K562 (cell line): ENCODE data around the gene DPH7. TPM values are rescaled to one million over a fixed set of nuclear protein-coding genes. Genes with fewer than 3 reads are reported as not detected.

Experiments used
- ARID3B ChIP-seq: fragments of 250-450 bp; sonication (Bioruptor Pico); IDR thresholded peaks from 2 replicates; pipeline ENCODE4 v1.4.0; 2020; ENCODE audit warnings: borderline replicate concordance
- CBX5 ChIP-seq: IDR thresholded peaks from 2 replicates; pipeline ENCODE4 v1.6.1; 2014; ENCODE audit warnings: low read depth, borderline replicate concordance
- CHD4 ChIP-seq: fragments of 200-600 bp; sonication (generic); IDR thresholded peaks from 3 replicates; pipeline ENCODE4 v1.6.1; 2012; ENCODE audit warnings: low read depth, mild to moderate bottlenecking, mixed read lengths, low read length, inconsistent platforms; ENCODE audit not compliant: insufficient read depth, insufficient replicate concordance, poor library complexity, severe bottlenecking
- ELK3 ChIP-seq: fragments of 450-650 bp; formaldehyde crosslinking; IDR thresholded peaks from 2 replicates; pipeline ENCODE4 v1.4.0; 2020; ENCODE audit warnings: mild to moderate bottlenecking
- FOXO4 ChIP-seq: fragments of 450-650 bp; formaldehyde crosslinking; IDR thresholded peaks from 2 replicates; pipeline ENCODE4 v1.4.0; 2020; ENCODE audit warnings: mild to moderate bottlenecking, moderate library complexity
- SETDB1 ChIP-seq: IDR thresholded peaks from one replicate; pipeline ENCODE4 v1.6.1; 2012; ENCODE audit warnings: low read length, control low read depth, inconsistent platforms
- SFPQ ChIP-seq: fragments of 200-400 bp; formaldehyde crosslinking; IDR thresholded peaks from 2 replicates; pipeline ENCODE4 v1.6.1; 2017; ENCODE audit warnings: mild to moderate bottlenecking, low read depth, low read length, moderate library complexity
- SIN3A ChIP-seq, 2 experiments: fragments of 150-350 bp in 1 of 2; IDR thresholded peaks; 2 replicates each; pipeline ENCODE4 v1.6.1; 2011 to 2016; ENCODE audit warnings: borderline replicate concordance in 2 of 2, low read depth in 2 of 2, low read length in 2 of 2, mild to moderate bottlenecking in 2 of 2, moderate library complexity in 2 of 2; ENCODE audit not compliant: control insufficient read depth in 1 of 2
- SMC3 ChIP-seq: conservative IDR thresholded peaks from 2 replicates; pipeline ENCODE4 v1.6.1; 2011; ENCODE audit warnings: low read depth, low read length, improper control_type of control experiment; ENCODE audit not compliant: insufficient read depth
- SRSF9 ChIP-seq: fragments of 200-400 bp; formaldehyde crosslinking; IDR thresholded peaks from 2 replicates; pipeline ENCODE4 v1.6.1; 2017; ENCODE audit warnings: low read depth, low read length, borderline replicate concordance
- ZC3H4 ChIP-seq: sonication (generic); formaldehyde crosslinking; IDR thresholded peaks from 2 replicates; pipeline ENCODE4 v1.9.0; 2021; ENCODE audit warnings: missing genetic modification reagents, borderline replicate concordance
- ZFX ChIP-seq: sonication (generic); formaldehyde crosslinking; IDR thresholded peaks from 2 replicates; pipeline ENCODE4 v1.8.0; 2022; ENCODE audit warnings: mild to moderate bottlenecking, missing genetic modification reagents, moderate library complexity
- ZHX1 ChIP-seq: fragments of 150-350 bp; conservative IDR thresholded peaks from 2 replicates; pipeline ENCODE4 v1.6.1; 2014; ENCODE audit warnings: low read length
- ZNF449 ChIP-seq: fragments of 250-450 bp; sonication (Bioruptor Pico); IDR thresholded peaks from 2 replicates; pipeline ENCODE4 v1.8.0; 2022; ENCODE audit warnings: moderate library complexity, mild to moderate bottlenecking, inconsistent platforms
- polyA plus RNA-seq, 8 experiments: library from polyadenylated mRNA; depleted of rRNA in 4 of 8; stranded (reverse) in 5 of 8; unstranded in 3 of 8; fragments of >200 nt; fragmentation: Nextera tagmentation in 2 of 8; fragmentation: Illumina TruSeq in 1 of 8; extraction: Ambion mirVana in 2 of 8; extraction: Trizol in 1 of 8; gene quantifications; 2 replicates each; pipeline versions ENCODE4 v1.2.1 to v1.2.3, GENCODE V29; 2011 to 2014; ENCODE audit warnings: inconsistent platforms in 1 of 8, missing spikeins in 1 of 8
- total RNA-seq, 7 experiments: library from RNA; depleted of rRNA in 6 of 7; stranded (reverse); fragments of >200 nt in 6 of 7; fragmentation: Illumina TruSeq in 2 of 7; extraction: Trizol in 2 of 7; gene quantifications; 2 replicates each; pipeline versions ENCODE4 v1.2.1 to v1.2.3, GENCODE V29; 2011 to 2021; ENCODE audit warnings: low replicate concordance in 1 of 7

Gene DPH7
- total and polyA plus RNA-seq, 9 of the 15 experiments (the other 6 are each of a cell fraction or from before 2014, with no cell fraction given): 13.9 to 68.6 (median 41.3) TPM

- no peak for TF ChIP-seq ZHX1
- no peak for TF ChIP-seq CHD4
- no peak for TF ChIP-seq ARID3B
- TF ChIP-seq SIN3A (IDR thresholded peaks at IDR 0.05; ENCODE audit: borderline replicate concordance in 2 of 2, control insufficient read depth in 1 of 2, low read depth in 2 of 2, low read length in 2 of 2): peak; percentile 60 to 74; a peak in 1 of 4 replicates
- peak; percentile 75 for TF ChIP-seq ZFX (CRISPR knock-in tag)
- no peak for TF ChIP-seq ELK3
- no peak for TF ChIP-seq ZC3H4
- no peak for TF ChIP-seq SFPQ
- no peak for TF ChIP-seq ZNF449 (CRISPR knock-in tag)
- no peak for TF ChIP-seq SRSF9
- TF ChIP-seq SMC3: no peak
- TF ChIP-seq CBX5: no peak
- TF ChIP-seq FOXO4 (CRISPR knock-in tag): no peak
- no peak for TF ChIP-seq SETDB1
Observed at GRCh38 chr9:137590469-137591383, 12.0 kb upstream of the DPH7 start, which contains the start of gene ZMYND19 (continued).
